ENCODE measurements around the gene EPB41.

DNA sequence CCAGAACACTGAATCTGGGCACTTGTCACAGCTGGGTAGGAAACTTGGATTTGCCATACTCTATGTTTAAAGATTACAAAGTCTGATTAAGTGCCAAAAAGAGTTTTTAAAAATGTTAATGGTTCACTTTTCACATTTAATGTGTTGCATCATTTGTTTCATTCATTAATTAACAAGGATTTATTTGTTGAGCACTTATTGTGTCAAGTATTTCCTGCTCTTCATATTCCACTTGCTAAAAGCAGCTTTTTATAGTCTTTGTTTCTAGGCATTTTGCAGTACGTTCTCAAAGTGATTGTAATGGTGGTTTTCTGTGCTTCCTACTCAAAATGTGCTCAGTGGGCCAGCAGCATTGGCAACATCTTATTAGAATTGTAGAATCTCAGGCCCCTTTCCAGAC is 68.7 kb downstream of the EPB41 start:
- TF ChIP-seq CTCF (IDR thresholded peaks at IDR 0.05) (no peak), POLR2A (IDR thresholded peaks at IDR 0.05) (no peak)

Data from esophagus squamous epithelium (tissue), 4 donors.